ENCODE measurements around the gene TBC1D24.

The TBC1D24 gene

GRCh38 chr16:2474877-2475412 is at the start of gene TBC1D24:
Gene TBC1D24, plus strand, starts transcription at chr16:2475127. Its CDS starts 21,022 bp downstream, at chr16:2496149.
- DNase-seq (ENCODE audit: low read depth, low spot score) = no peak
- peaks cover 12% of the 10 kb centered on the region for H3K27me3 ChIP-seq (ENCODE audit: control insufficient read depth, insufficient read depth, low read length)
- H3K4me3 ChIP-seq (ENCODE audit: low read length) = peak within 1 kb of the TSS; percentile 74
- H3K27ac ChIP-seq (ENCODE audit: low read length) = no peak within 1 kb of the TSS
- no peaks in the 10 kb centered on the region for H3K9me3 ChIP-seq (ENCODE audit: control insufficient read depth, insufficient read depth, low read length)
- WGBS (ENCODE audit: insufficient coverage, insufficient read length) = no CpG with 5 or more reads among the region's 77 CpGs
- H3K4me1 ChIP-seq (ENCODE audit: control insufficient read depth, insufficient read depth, low read length) = peaks cover 8% of the 10 kb centered on the region
- no peaks in the 10 kb centered on the region for H3K36me3 ChIP-seq (ENCODE audit: control insufficient read depth, insufficient read depth, low read length)

- Histone ChIP-seq H3K4me3 (ENCODE audit: low read length) (no peak overlapping the region), H3K27me3 (ENCODE audit: control insufficient read depth, insufficient read depth, low read length) (no peaks in the 10 kb centered on the region), H3K36me3 (ENCODE audit: control insufficient read depth, insufficient read depth, low read length) (no peaks in the 10 kb centered on the region), H3K9me3 (ENCODE audit: control insufficient read depth, insufficient read depth, low read length) (no peaks in the 10 kb centered on the region), H3K4me1 (ENCODE audit: control insufficient read depth, insufficient read depth, low read length) (no peaks in the 10 kb centered on the region), H3K27ac (ENCODE audit: low read length) (no peak overlapping the region)
- no peak for DNase-seq (ENCODE audit: low read depth, low spot score)
- WGBS (ENCODE audit: insufficient coverage, insufficient read length) = no CpG with 5 or more reads among the region's 13 CpGs
Measured at GRCh38 chr16:2425825-2426430, 49.0 kb upstream of the TBC1D24 start.

DNA sequence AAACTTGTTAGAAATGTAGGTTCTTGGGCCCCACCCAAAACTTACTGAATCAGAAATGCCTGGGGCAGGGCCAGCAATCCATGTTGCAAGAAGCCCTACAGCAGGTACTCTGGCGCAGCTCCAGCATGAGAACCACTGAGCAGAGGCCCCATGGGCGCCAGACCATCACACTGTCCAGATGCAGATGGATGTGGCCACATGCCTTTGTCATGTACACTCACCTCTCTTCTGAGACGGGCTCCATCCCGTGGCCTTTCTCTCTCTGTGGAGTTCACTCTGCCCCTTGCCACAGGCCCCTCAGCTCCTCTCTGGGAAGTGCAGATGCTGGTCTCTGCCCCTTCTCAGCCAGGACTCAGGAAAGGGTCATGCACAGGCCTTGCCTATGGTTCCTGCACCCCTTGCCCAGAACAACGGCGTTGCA is 48.0 kb upstream of the TBC1D24 start:
- no peak for DNase-seq (ENCODE audit: low read depth, low spot score)
- Histone ChIP-seq H3K36me3 (ENCODE audit: control insufficient read depth, insufficient read depth, low read length) (no peaks in the 10 kb centered on the region), H3K27ac (ENCODE audit: low read length) (no peak overlapping the region), H3K4me3 (ENCODE audit: low read length) (no peak overlapping the region), H3K4me1 (ENCODE audit: control insufficient read depth, insufficient read depth, low read length) (no peaks in the 10 kb centered on the region), H3K9me3 (ENCODE audit: control insufficient read depth, insufficient read depth, low read length) (no peaks in the 10 kb centered on the region), H3K27me3 (ENCODE audit: control insufficient read depth, insufficient read depth, low read length) (no peaks in the 10 kb centered on the region)
- WGBS (ENCODE audit: insufficient coverage, insufficient read length) = no CpG with 5 or more reads among the region's 6 CpGs

GRCh38 chr16:2427526-2427925 is 47.4 kb upstream of the TBC1D24 start:
- 100% methylated on average over 2 of the region's 4 CpGs for WGBS (ENCODE audit: insufficient coverage, insufficient read length)
- Histone ChIP-seq H3K9me3 (ENCODE audit: control insufficient read depth, insufficient read depth, low read length) (no peaks in the 10 kb centered on the region), H3K4me3 (ENCODE audit: low read length) (no peak overlapping the region), H3K36me3 (ENCODE audit: control insufficient read depth, insufficient read depth, low read length) (no peaks in the 10 kb centered on the region; the same call in 1 of the 2 replicates), H3K27ac (ENCODE audit: low read length) (no peak overlapping the region), H3K27me3 (ENCODE audit: control insufficient read depth, insufficient read depth, low read length) (no peaks in the 10 kb centered on the region), H3K4me1 (ENCODE audit: control insufficient read depth, insufficient read depth, low read length) (no peaks in the 10 kb centered on the region)
- DNase-seq (ENCODE audit: low read depth, low spot score) = no peak

DNA sequence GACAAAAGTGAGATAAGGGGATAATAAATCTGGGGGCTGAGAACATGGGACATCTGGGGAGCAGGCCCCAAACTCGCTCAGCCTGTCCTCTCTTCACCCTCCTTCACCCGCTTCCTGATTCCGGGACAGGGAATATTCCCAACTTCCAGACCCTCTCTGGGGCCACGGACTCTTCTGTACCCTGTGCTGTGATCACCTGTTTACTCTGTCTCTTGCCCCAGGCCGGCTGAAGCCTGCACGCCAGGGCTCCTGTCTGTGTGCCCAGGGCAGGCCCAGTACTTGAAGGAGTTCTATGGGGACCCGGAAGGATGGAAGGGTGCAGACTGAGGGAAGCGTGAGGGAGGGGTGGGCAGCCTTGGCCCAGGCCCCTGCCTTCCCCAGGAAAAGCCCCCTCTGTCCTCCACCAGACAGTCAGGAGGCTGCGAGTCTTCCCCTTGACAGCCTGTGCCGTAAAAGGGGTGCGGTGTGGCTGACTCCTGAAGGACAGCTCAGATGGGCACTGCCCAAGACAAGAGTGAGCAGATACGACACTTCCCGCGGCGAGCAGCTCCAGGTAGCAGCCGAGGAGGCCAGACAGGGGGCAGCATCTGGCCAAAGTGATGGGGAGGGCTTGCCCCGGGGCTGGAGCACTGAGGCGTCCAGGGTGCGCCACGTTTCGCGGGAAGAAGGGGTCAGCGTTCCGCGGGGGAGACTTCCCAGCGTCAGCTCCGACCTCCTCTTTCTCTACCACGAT is 46.7 kb upstream of the TBC1D24 start:
- Histone ChIP-seq H3K9me3 (ENCODE audit: control insufficient read depth, insufficient read depth, low read length) (no peaks in the 10 kb centered on the region), H3K27ac (ENCODE audit: low read length) (no peak overlapping the region), H3K27me3 (ENCODE audit: control insufficient read depth, insufficient read depth, low read length) (no peaks in the 10 kb centered on the region), H3K4me3 (ENCODE audit: low read length) (peak overlapping the region; percentile 40; the same call in 1 of the 2 replicates), H3K36me3 (ENCODE audit: control insufficient read depth, insufficient read depth, low read length) (peaks cover 6% of the 10 kb centered on the region), H3K4me1 (ENCODE audit: control insufficient read depth, insufficient read depth, low read length) (no peaks in the 10 kb centered on the region)
- peak; percentile 13 for DNase-seq (ENCODE audit: low read depth, low spot score)
- WGBS (ENCODE audit: insufficient coverage, insufficient read length) = no CpG with 5 or more reads among the region's 28 CpGs

GRCh38 chr16:2428784-2429033 is 46.2 kb upstream of the TBC1D24 start:
- H3K4me3 ChIP-seq (ENCODE audit: low read length) = peak overlapping the region; percentile 40; the same call in 1 of the 2 replicates
- H3K4me1 ChIP-seq (ENCODE audit: control insufficient read depth, insufficient read depth, low read length) = no peaks in the 10 kb centered on the region
- H3K9me3 ChIP-seq (ENCODE audit: control insufficient read depth, insufficient read depth, low read length) = no peaks in the 10 kb centered on the region
- no peaks in the 10 kb centered on the region for H3K27me3 ChIP-seq (ENCODE audit: control insufficient read depth, insufficient read depth, low read length)
- no CpG with 5 or more reads among the region's 24 CpGs for WGBS (ENCODE audit: insufficient coverage, insufficient read length)
- H3K36me3 ChIP-seq (ENCODE audit: control insufficient read depth, insufficient read depth, low read length) = peaks cover 6% of the 10 kb centered on the region
- no peak overlapping the region for H3K27ac ChIP-seq (ENCODE audit: low read length)
- no peak for DNase-seq (ENCODE audit: low read depth, low spot score)

GRCh38 chr16:2429034-2429770 is 45.7 kb upstream of the TBC1D24 start, which contains the start of gene CCNF:
Gene CCNF, plus strand, starts transcription at chr16:2429447. Its CDS starts 35 bp downstream, at chr16:2429482.
- DNase-seq (ENCODE audit: low read depth, low spot score) = peak; percentile 92
- no CpG with 5 or more reads among the region's 103 CpGs for WGBS (ENCODE audit: insufficient coverage, insufficient read length)
- Histone ChIP-seq H3K27ac (ENCODE audit: low read length) (no peak within 1 kb of the TSS), H3K4me3 (ENCODE audit: low read length) (peak within 1 kb of the TSS; percentile 72), H3K9me3 (ENCODE audit: control insufficient read depth, insufficient read depth, low read length) (no peaks in the 10 kb centered on the region), H3K4me1 (ENCODE audit: control insufficient read depth, insufficient read depth, low read length) (no peaks in the 10 kb centered on the region), H3K36me3 (ENCODE audit: control insufficient read depth, insufficient read depth, low read length) (peaks cover 6% of the 10 kb centered on the region), H3K27me3 (ENCODE audit: control insufficient read depth, insufficient read depth, low read length) (no peaks in the 10 kb centered on the region)

- Histone ChIP-seq H3K4me1 (ENCODE audit: control insufficient read depth, insufficient read depth, low read length) (no peaks in the 10 kb centered on the region), H3K27ac (ENCODE audit: low read length) (no peak overlapping the region), H3K4me3 (ENCODE audit: low read length) (peak overlapping the region; percentile 72), H3K36me3 (ENCODE audit: control insufficient read depth, insufficient read depth, low read length) (peaks cover 6% of the 10 kb centered on the region), H3K27me3 (ENCODE audit: control insufficient read depth, insufficient read depth, low read length) (no peaks in the 10 kb centered on the region), H3K9me3 (ENCODE audit: control insufficient read depth, insufficient read depth, low read length) (no peaks in the 10 kb centered on the region)
- DNase-seq (ENCODE audit: low read depth, low spot score) = no peak
- no CpG with 5 or more reads among the region's 46 CpGs for WGBS (ENCODE audit: insufficient coverage, insufficient read length)
Measured at GRCh38 chr16:2429771-2430663, 44.9 kb upstream of the TBC1D24 start.

GRCh38 chr16:2432286-2432685 is 42.6 kb upstream of the TBC1D24 start:
- no CpG with 5 or more reads among the region's 6 CpGs for WGBS (ENCODE audit: insufficient coverage, insufficient read length)

More at GRCh38 chr16:2432286-2432685, 42.6 kb upstream of the TBC1D24 start:
- DNase-seq (ENCODE audit: low read depth, low spot score) = no peak
- Histone ChIP-seq H3K4me1 (ENCODE audit: control insufficient read depth, insufficient read depth, low read length) (no peaks in the 10 kb centered on the region), H3K36me3 (ENCODE audit: control insufficient read depth, insufficient read depth, low read length) (peaks cover 9% of the 10 kb centered on the region), H3K27ac (ENCODE audit: low read length) (no peak overlapping the region), H3K4me3 (ENCODE audit: low read length) (no peak overlapping the region), H3K27me3 (ENCODE audit: control insufficient read depth, insufficient read depth, low read length) (no peaks in the 10 kb centered on the region), H3K9me3 (ENCODE audit: control insufficient read depth, insufficient read depth, low read length) (no peaks in the 10 kb centered on the region)

All from iPS DF 6.9 (cell line).